Measurements from ENCODE around the gene BTBD2. TPM values are rescaled to one million over a fixed set of nuclear protein-coding genes. Genes with fewer than 3 reads are reported as not detected.

Gene BTBD2
- total and polyA plus RNA-seq, 2 of the 13 experiments (the other 11 are each of a cell fraction or from before 2014, with no cell fraction given), result 28.1 to 45.3 TPM

DNA sequence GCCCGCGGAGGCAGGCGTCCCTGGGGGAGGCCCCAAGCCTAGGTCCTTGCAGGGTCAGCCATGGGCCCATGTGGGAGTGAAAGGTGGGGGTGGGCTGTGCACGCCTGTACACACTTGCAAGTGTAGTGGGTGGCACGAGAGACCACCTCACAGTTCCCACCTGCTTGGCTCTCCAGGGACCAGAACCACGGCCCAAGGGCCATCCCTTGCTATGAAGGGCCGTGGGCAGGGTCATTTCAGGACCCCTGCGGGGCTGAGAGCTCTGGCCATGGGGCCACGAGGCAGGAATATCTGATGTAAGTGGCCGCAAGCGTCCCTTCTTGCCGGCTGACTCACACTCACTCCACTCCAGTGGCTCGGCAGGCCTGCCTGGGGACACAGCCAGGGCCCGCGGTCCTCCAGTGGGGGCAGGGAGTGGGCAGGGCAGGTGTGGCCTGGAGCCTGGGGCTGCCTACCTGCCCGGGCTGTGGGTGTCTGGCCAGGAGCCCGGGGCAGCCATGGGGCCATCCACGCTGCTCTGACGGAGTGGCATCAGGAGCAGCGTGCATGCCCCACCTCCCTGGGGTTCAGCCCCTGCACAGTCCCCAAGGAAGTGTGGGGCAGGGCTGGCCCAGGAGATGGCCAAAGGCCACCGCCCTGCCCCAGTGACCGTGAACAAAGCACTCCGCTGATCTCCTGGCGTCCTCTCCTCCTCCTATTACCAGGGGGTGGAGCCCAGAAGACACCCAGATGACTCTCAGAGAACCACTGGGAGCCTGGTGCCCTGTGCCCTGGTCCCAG, 44.1 kb upstream of the BTBD2 start (continued):
- TF ChIP-seq, protein P1, sequence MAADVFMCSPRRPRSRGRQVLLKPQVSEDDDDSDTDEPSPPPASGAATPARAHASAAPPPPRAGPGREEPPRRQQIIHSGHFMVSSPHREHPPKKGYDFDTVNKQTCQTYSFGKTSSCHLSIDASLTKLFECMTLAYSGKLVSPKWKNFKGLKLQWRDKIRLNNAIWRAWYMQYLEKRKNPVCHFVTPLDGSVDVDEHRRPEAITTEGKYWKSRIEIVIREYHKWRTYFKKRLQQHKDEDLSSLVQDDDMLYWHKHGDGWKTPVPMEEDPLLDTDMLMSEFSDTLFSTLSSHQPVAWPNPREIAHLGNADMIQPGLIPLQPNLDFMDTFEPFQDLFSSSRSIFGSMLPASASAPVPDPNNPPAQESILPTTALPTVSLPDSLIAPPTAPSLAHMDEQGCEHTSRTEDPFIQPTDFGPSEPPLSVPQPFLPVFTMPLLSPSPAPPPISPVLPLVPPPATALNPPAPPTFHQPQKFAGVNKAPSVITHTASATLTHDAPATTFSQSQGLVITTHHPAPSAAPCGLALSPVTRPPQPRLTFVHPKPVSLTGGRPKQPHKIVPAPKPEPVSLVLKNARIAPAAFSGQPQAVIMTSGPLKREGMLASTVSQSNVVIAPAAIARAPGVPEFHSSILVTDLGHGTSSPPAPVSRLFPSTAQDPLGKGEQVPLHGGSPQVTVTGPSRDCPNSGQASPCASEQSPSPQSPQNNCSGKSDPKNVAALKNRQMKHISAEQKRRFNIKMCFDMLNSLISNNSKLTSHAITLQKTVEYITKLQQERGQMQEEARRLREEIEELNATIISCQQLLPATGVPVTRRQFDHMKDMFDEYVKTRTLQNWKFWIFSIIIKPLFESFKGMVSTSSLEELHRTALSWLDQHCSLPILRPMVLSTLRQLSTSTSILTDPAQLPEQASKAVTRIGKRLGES (CRISPR knock-in tag; IDR thresholded peaks at IDR 0.05; ENCODE audit: borderline replicate concordance), result no peak
- no peak for TF ChIP-seq MAFK (conservative IDR thresholded peaks at IDR 0.05 in 1 of 2, IDR thresholded peaks at IDR 0.05 in 1 of 2; ENCODE audit: low read length in 2 of 2)
- TF ChIP-seq, protein P2, sequence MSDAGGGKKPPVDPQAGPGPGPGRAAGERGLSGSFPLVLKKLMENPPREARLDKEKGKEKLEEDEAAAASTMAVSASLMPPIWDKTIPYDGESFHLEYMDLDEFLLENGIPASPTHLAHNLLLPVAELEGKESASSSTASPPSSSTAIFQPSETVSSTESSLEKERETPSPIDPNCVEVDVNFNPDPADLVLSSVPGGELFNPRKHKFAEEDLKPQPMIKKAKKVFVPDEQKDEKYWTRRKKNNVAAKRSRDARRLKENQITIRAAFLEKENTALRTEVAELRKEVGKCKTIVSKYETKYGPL (CRISPR knock-in tag; IDR thresholded peaks at IDR 0.05), result no peak
- no peak; the same call in 1 of the 2 replicates for TF ChIP-seq SOX13 (IDR thresholded peaks at IDR 0.05)
- peak in 1 of 2 experiments; percentile 57; a peak in 1 of 4 replicates for TF ChIP-seq SOX13 (CRISPR knock-in tag; conservative IDR thresholded peaks at IDR 0.05 in 1 of 2, IDR thresholded peaks at IDR 0.05 in 1 of 2)
- no peak for TF ChIP-seq MBD4 (IDR thresholded peaks at IDR 0.05; ENCODE audit: borderline replicate concordance, low read length)
- no peak for TF ChIP-seq NCOR1 (IDR thresholded peaks at IDR 0.05; ENCODE audit: borderline replicate concordance, low read length)
- TF ChIP-seq ZNF777 (CRISPR knock-in tag; IDR thresholded peaks at IDR 0.05), result no peak; the same call in 1 of the 2 replicates
- peak; percentile 48; the same call in 1 of the 2 replicates for TF ChIP-seq SOX5 (CRISPR knock-in tag; IDR thresholded peaks at IDR 0.05; ENCODE audit: borderline replicate concordance)
- peak; percentile 91 for TF ChIP-seq ZSCAN21 (CRISPR knock-in tag; IDR thresholded peaks at IDR 0.05; ENCODE audit: borderline replicate concordance)
- peak; percentile 93 for TF ChIP-seq ZNF264 (CRISPR knock-in tag; IDR thresholded peaks at IDR 0.05)
- TF ChIP-seq, protein P3, sequence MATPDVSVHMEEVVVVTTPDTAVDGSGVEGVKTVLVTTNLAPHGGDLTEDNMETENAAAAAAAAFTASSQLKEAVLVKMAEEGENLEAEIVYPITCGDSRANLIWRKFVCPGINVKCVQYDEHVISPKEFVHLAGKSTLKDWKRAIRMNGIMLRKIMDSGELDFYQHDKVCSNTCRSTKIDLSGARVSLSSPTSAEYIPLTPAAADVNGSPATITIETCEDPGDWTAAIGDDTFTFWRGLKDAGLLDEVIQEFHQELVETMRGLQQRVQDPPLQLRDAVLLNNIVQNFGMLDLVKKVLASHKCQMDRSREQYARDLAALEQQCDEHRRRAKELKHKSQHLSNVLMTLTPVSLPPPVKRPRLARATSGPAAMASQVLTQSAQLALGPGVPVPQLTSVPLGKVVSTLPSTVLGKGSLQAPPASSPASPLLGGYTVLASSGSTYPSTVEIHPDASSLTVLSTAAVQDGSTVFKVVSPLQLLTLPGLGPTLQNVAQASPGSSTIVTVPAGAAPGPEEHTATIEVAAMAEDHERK (CRISPR knock-in tag; IDR thresholded peaks at IDR 0.05; ENCODE audit: low read depth), result no peak
- no peak for TF ChIP-seq ZFP36L2 (CRISPR knock-in tag; IDR thresholded peaks at IDR 0.05)
- peak; percentile 82 for TF ChIP-seq SIX4 (CRISPR knock-in tag; IDR thresholded peaks at IDR 0.05)
- peak; percentile 63; the same call in 1 of the 2 replicates for TF ChIP-seq KAT7 (CRISPR knock-in tag; IDR thresholded peaks at IDR 0.05; ENCODE audit: borderline replicate concordance)
- peak; percentile 26; the same call in 1 of the 2 replicates for TF ChIP-seq MTF2 (CRISPR knock-in tag; IDR thresholded peaks at IDR 0.05; ENCODE audit: borderline replicate concordance)
- peak; percentile 95 for TF ChIP-seq MYC (CRISPR knock-in tag; IDR thresholded peaks at IDR 0.05; ENCODE audit: borderline replicate concordance)
- TF ChIP-seq, protein P4, sequence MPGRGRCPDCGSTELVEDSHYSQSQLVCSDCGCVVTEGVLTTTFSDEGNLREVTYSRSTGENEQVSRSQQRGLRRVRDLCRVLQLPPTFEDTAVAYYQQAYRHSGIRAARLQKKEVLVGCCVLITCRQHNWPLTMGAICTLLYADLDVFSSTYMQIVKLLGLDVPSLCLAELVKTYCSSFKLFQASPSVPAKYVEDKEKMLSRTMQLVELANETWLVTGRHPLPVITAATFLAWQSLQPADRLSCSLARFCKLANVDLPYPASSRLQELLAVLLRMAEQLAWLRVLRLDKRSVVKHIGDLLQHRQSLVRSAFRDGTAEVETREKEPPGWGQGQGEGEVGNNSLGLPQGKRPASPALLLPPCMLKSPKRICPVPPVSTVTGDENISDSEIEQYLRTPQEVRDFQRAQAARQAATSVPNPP (CRISPR knock-in tag; IDR thresholded peaks at IDR 0.05), result no peak
- no peak; the same call in 1 of the 2 replicates for TF ChIP-seq BHLHE40 (IDR thresholded peaks at IDR 0.05; ENCODE audit: low read length)
- peak; percentile 50; the same call in 1 of the 2 replicates for TF ChIP-seq ZNF121 (CRISPR knock-in tag; IDR thresholded peaks at IDR 0.05)
- TF ChIP-seq ZNF343 (CRISPR knock-in tag; IDR thresholded peaks at IDR 0.05), result no peak
- peak; percentile 58 for TF ChIP-seq RAD21 (CRISPR knock-in tag; IDR thresholded peaks at IDR 0.05)
- TF ChIP-seq ZSCAN29 (CRISPR knock-in tag; conservative IDR thresholded peaks at IDR 0.05), result no peak

Data from HepG2 (cell line).